Stimulated activated effector memory CD8-positive, alpha-beta T cell treated with anti-CD3 and anti-CD28 coated beads, Interleukin-12 subunit alpha, Interleukin-12 subunit beta, amount 100 ng/mL, for 72 hours (primary cell): ENCODE results near the gene FSTL1.

Experiments
- ATAC-seq: fragments of 150-1000 bp; cut with Tn5 transposase; 2 replicates; pipeline ENCODE4 v1.10.0; 2021
- DNase-seq, 2 donors: peaks; one replicate each; pipeline ENCODE4 v3.0.0; 2021 to 2022; ENCODE audit warnings: low spot score in 2 of 2
- H3K27ac Mint-ChIP-seq: one replicate; pipeline ENCODE4 v1.8.0; 2022; ENCODE audit warnings: mild to moderate bottlenecking, mixed read lengths
- H3K36me3 Mint-ChIP-seq: one replicate; pipeline ENCODE4 v1.8.0; 2022; ENCODE audit warnings: mild to moderate bottlenecking, mixed read lengths
- H3K4me1 Mint-ChIP-seq: one replicate; pipeline ENCODE4 v1.8.0; 2022; ENCODE audit warnings: mixed read lengths
- H3K4me3 Mint-ChIP-seq: one replicate; pipeline ENCODE4 v1.8.0; 2022; ENCODE audit warnings: mild to moderate bottlenecking, mixed read lengths
- H3K9me3 Mint-ChIP-seq: one replicate; pipeline ENCODE4 v1.8.0; 2022; ENCODE audit warnings: mixed read lengths

The FSTL1 gene

DNA sequence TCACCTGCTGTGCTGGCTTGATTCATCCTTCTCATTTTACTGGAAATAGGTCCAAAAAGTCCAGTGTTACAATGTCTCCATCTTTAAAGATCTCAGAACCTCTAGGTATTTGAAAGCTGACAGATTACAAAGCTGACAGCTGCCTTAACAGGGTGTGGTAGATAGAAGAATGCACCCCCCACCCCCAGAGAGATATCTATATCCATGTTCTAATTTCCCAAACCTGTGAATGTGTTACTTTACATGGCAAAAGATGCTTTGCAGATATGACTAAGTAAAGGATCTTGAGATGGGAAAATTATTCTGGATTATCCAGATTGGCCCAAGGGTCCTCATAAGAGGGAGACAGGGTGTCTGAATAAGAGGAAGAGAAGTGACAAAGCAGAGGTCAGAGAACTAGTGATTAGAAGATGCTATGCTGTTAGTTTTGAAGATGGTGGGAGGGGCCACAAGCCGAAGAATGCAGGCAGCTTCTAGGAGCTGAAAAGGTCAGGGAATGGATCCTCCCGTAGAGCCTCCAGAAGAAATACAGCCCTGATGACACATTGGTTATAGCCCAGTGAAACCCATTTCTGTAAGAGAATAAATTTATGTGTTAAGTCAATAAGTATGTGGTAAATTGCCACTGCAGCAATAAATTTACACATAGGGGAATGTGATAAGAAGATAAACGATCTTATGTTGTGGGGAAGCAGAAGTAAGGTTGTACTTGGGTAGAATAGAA lies 21.5 kb upstream of the FSTL1 start:
- ATAC-seq (no peak), DNase-seq (no peak)
- no peak overlapping the region for H3K4me3 Mint-ChIP-seq
- H3K4me1 Mint-ChIP-seq = no peaks in the 10 kb centered on the region
- H3K36me3 Mint-ChIP-seq = no peaks in the 10 kb centered on the region
- H3K9me3 Mint-ChIP-seq = no peaks in the 10 kb centered on the region
- no peak overlapping the region for H3K27ac Mint-ChIP-seq

DNA sequence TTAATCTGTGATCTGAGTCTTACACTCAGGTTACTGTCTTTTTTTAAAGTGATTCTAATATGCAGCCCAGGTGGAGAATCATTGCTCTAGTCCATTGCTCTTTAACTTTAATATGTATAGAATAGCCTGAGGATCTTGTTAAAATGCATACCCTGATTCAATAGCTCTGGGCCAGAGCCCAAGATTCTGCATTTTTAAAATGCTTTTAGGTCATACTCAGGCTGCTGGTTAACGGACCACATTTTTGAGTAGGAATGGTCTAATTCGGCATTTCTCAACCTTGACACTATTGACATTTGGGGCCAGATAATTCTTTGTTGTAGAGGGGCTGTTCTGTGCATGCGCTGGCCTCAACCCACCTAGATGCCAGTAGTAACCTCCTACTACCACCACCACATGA lies 20.9 kb upstream of the FSTL1 start:
- Mint-ChIP-seq H3K4me3 (no peak overlapping the region), H3K36me3 (no peaks in the 10 kb centered on the region), H3K27ac (no peak overlapping the region), H3K9me3 (no peaks in the 10 kb centered on the region), H3K4me1 (no peaks in the 10 kb centered on the region)
- no peak for ATAC-seq
- DNase-seq = no peak

DNA sequence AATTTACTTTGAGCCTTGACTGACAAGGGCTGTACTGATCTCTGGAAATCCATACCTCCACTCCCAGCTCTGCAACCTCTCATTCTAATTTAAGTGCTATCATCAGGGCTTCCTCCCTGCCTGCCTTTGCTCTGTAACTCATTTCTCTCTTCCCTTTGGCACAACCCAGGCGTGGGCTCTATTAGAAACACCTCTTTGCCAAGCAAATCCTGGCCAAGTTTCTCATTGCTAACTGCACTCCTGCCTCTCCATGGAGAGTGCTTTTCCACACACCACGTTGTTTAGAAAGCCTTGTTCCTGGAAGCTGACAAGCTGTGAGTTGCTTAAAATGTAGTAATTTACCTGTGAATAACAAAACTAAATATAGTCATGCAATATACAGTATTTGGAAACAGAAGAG lies 20.1 kb upstream of the FSTL1 start:
- Mint-ChIP-seq H3K9me3 (no peaks in the 10 kb centered on the region), H3K4me1 (no peaks in the 10 kb centered on the region), H3K4me3 (no peak overlapping the region)

DNA sequence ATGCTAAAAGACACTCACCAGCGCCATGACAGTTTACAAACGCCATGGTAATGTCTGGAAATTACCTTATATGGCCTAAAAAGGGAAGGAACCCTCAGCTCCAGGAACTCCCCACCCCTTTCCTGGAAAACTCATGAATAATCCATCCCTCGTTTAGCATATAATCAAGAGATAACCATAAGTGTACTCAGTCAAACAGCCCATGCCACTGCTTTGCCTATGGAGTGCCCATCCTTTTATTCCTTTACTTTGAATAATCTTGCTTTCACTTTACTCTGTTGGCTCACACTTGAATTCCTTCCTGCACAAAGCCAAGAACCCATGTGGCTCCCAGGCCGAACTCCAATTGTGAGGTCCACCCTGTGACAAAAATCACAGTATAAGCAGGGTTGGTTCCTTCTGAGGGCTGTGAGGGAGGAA lies 19.1 kb upstream of the FSTL1 start:
- no peaks in the 10 kb centered on the region for H3K36me3 Mint-ChIP-seq
- H3K27ac Mint-ChIP-seq = no peak overlapping the region
- ATAC-seq = no peak

More for the DNA sequence above, 20.1 kb upstream of the FSTL1 start:
- H3K27ac Mint-ChIP-seq = no peak overlapping the region
- DNase-seq = no peak
- H3K36me3 Mint-ChIP-seq = no peaks in the 10 kb centered on the region
- no peak for ATAC-seq

DNA sequence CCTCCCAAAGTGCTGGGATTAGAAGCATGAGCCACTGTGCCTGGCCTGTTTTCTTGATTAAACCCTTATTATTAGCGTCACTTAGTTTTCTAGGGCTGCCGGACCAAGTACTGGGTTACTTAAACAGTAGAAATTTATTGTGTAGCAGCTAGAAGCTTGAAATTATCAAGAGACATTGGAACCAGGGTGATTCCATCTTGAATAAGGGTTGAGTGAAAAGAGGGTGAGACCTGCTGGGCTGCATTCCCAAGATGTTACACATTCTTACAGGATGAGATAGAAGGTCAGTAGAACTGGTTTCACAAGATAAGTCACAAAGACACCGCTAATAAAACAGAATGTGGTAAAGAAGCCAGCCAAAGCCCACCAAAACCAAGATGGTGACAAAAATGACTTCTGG lies 18.6 kb upstream of the FSTL1 start:
- Mint-ChIP-seq H3K9me3 (no peaks in the 10 kb centered on the region), H3K36me3 (no peaks in the 10 kb centered on the region), H3K4me1 (no peaks in the 10 kb centered on the region), H3K4me3 (no peak overlapping the region), H3K27ac (no peak overlapping the region)
- DNase-seq (no peak), ATAC-seq (no peak)

More for the DNA sequence above, 19.1 kb upstream of the FSTL1 start:
- H3K9me3 Mint-ChIP-seq = no peaks in the 10 kb centered on the region
- no peak overlapping the region for H3K4me3 Mint-ChIP-seq
- H3K4me1 Mint-ChIP-seq = no peaks in the 10 kb centered on the region
- no peak for DNase-seq

DNA sequence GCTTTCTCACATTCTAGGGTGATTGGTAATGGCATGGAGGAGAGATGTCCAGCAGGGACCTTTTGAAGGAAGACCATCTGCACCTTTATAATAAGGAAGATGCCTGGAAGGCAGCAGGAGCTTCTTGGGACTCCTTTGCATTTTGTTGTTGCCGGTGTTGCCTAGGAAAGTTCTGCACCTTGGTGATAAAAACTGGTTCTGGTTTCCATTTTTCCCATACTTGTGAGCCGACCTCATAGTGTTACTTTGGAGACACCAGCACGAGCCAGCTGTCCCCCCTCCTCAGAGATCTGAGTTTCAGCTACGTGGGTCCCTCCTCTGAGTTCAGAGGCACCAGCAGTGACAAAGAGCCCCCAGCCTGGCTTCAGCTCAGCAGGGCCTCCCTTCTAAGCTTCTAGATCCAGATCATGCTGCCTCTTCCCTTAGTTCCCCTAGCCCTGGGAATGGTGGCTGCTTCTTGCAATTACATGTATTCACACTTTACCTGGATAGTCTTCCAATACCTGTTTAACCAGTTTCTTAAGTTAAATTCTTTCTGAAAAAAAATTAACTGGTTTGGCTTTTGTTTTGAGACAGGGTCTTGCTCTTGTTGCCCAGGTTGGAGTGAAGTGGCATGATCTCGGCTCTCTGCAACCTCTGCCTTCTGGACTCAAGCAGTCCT lies 18.0 kb upstream of the FSTL1 start:
- H3K4me3 Mint-ChIP-seq = no peak overlapping the region
- H3K9me3 Mint-ChIP-seq = no peaks in the 10 kb centered on the region
- DNase-seq (no peak), ATAC-seq (no peak)
- H3K36me3 Mint-ChIP-seq = no peaks in the 10 kb centered on the region
- no peak overlapping the region for H3K27ac Mint-ChIP-seq
- H3K4me1 Mint-ChIP-seq = no peaks in the 10 kb centered on the region

DNA sequence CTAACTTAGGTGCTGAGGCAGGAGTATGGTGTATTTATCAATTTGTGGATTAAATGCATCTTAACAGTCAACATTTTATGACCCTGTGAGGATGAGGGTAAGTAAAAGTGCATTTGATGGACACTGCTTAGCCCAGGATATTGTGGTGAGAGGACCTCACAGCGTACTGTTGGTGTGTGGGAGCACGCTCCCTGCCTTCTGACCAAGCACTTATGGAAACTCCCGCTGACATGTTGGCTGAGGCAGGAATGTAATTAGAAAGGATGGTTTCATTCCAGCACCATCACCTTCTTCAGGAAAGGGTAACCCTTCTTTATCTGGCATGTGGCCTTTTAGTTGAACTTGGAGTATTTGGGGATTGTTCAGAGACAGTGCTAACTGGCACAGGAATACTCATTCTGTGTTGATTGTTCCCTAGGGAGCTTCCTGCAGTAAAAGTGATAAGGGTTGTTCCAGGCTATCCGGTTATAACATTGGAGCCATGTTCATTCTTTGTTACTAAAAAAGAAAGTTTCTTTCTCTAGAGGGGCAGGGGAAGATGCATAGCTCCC lies 11.7 kb upstream of the FSTL1 start:
- ATAC-seq (no peak), DNase-seq (no peak)
- no peak overlapping the region for H3K27ac Mint-ChIP-seq
- no peaks in the 10 kb centered on the region for H3K36me3 Mint-ChIP-seq
- no peaks in the 10 kb centered on the region for H3K9me3 Mint-ChIP-seq
- no peak overlapping the region for H3K4me3 Mint-ChIP-seq
- H3K4me1 Mint-ChIP-seq = no peaks in the 10 kb centered on the region

DNA sequence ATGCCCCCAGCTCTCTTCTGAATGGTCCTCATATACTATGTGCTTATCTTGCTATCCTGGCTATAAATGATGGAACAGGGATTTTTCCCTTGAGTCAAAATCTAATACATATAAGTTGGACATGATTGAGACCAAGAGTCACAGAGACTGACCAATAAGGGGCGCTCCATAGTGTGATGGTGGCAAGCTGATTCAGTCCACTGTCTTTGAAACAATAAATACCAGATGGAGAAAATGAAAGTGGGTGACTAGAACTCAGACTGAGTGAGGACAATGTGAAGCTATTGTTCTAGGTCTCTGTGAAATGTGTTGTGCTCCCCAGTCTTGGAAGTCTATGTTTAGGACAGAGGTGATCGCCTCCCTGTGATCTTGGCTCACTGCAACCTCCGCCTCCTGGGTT lies 10.6 kb upstream of the FSTL1 start:
- DNase-seq (no peak), ATAC-seq (no peak)
- Mint-ChIP-seq H3K4me1 (no peaks in the 10 kb centered on the region), H3K9me3 (no peaks in the 10 kb centered on the region), H3K27ac (no peak overlapping the region), H3K4me3 (no peak overlapping the region), H3K36me3 (no peaks in the 10 kb centered on the region)

DNA sequence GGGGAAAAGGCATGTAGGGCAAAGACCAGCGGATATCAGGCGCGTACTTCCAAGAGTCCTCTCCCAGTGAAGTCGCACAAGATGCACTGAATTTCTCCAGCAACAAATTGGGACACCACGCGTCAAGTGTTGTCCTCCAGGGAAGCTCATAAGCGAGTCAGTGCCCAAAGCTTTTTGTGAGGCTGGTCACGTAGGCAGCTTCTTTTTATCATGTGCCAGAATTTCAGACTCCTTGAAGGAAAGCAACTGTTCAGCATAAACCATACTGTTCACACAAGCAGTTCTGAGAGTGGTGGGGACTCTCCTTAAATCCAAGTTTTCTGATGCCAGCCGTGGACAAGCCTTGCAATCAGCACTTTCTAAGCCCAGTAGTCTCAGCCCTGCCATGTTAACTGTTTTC lies 10.1 kb upstream of the FSTL1 start:
- Mint-ChIP-seq H3K27ac (no peak overlapping the region), H3K4me1 (no peaks in the 10 kb centered on the region), H3K36me3 (no peaks in the 10 kb centered on the region), H3K4me3 (no peak overlapping the region), H3K9me3 (no peaks in the 10 kb centered on the region)
- no peak for ATAC-seq
- DNase-seq = no peak

DNA sequence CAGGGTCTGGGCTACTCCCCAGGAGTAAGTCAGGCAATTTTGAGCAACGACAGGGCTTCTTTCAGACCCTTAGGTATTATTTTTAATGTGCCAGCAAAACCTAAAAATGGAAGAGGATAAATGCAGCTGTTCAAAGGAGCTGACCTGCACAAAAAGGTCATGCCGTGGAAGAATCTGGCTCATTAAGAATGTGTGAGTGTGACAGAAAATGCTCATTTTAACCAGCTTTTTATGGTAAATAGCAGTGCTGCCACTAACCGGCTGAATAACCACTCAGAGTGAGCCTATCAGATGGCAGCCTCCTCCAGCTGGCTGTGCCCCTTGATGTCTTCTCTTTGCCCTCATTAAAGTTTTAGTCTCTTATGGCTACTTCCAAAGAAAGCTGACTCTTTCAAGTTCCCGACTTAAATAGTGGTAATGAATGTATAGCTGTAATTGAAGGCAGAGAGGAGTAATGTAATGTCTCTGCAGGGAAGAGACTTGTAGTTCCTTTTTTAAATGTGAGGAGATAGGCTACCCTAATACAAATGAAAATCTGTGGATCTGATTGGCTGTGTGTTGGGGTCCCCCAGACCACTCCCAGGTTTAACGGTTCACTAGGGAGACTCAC lies 9.5 kb upstream of the FSTL1 start:
- Mint-ChIP-seq H3K4me3 (no peak overlapping the region), H3K4me1 (no peaks in the 10 kb centered on the region), H3K9me3 (no peaks in the 10 kb centered on the region), H3K27ac (no peak overlapping the region), H3K36me3 (no peaks in the 10 kb centered on the region)
- DNase-seq = no peak
- no peak for ATAC-seq

DNA sequence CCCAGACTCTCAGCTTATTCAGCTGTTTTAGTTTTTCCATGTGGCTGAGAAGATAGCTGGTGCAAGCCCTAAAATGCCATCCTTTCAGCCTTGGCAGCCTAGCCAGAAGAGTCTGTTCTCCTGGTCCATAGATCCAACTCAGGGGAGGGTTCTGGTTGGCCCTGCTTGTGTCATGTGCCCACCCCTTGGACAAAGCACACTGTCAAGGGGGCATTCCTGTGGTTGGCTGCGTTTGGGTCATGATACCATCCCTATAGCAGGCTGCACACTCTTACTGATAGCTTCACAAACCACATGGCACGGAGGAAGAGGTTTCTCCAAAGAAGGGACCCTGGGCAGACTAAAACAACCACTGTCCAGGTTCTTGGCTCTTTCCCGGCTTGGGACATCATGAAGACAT lies 8.4 kb upstream of the FSTL1 start:
- Mint-ChIP-seq H3K9me3 (no peaks in the 10 kb centered on the region), H3K36me3 (no peaks in the 10 kb centered on the region), H3K27ac (no peak overlapping the region), H3K4me3 (no peak overlapping the region), H3K4me1 (no peaks in the 10 kb centered on the region)
- DNase-seq (no peak), ATAC-seq (no peak)

DNA sequence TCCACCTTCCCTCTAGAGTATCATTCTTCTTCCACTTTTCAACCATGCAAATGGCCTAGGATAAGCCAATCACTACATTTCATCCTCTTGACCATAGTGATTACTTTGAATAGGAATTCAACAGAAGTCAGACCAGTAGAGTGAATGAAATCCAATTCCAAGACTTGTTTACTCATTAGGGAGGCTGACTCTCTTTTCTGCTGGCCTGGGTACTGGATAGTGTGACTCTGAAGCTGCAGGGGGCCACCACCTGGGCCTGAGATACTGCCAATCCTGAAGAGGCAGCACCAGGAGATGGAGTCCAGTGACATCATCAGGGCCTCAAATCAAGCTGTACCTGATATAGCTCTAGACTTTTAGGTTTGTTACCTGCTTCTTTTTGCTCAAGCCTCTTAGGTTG lies 7.0 kb upstream of the FSTL1 start:
- H3K4me3 Mint-ChIP-seq = no peak overlapping the region
- H3K4me1 Mint-ChIP-seq = no peaks in the 10 kb centered on the region
- H3K9me3 Mint-ChIP-seq = no peaks in the 10 kb centered on the region
- ATAC-seq (no peak), DNase-seq (no peak)
- no peaks in the 10 kb centered on the region for H3K36me3 Mint-ChIP-seq
- H3K27ac Mint-ChIP-seq = no peak overlapping the region

DNA sequence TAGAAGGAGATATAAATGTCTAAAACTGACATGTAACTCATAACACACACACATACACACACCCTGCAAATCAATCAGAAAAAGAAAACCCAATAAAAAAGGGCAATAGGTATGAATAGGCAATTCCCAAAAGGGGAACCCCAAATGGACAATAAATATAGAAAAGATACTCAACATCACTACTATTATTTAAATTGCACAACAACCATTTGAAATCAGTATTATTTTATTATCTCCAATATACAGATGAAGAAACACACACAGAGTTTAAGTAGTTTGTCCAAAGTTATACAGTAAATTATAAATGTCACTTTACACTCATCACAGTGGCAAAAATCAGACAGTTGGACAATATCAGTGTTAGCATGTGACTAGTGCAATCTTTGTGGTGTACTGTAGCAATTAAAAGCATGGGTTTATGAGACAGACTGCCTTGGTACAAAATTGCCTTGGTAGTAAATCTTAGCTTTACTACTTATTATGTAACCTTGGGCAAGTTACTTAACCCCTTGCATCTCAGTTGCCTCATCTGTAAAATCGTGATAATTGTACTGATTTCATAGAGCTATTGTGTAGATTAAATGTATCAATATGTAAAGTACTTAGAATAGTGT lies 3.4 kb upstream of the FSTL1 start:
- Mint-ChIP-seq H3K27ac (no peak overlapping the region), H3K36me3 (no peaks in the 10 kb centered on the region), H3K4me3 (no peak overlapping the region), H3K9me3 (no peaks in the 10 kb centered on the region), H3K4me1 (peaks cover 7% of the 10 kb centered on the region)
- DNase-seq (no peak), ATAC-seq (no peak)

DNA sequence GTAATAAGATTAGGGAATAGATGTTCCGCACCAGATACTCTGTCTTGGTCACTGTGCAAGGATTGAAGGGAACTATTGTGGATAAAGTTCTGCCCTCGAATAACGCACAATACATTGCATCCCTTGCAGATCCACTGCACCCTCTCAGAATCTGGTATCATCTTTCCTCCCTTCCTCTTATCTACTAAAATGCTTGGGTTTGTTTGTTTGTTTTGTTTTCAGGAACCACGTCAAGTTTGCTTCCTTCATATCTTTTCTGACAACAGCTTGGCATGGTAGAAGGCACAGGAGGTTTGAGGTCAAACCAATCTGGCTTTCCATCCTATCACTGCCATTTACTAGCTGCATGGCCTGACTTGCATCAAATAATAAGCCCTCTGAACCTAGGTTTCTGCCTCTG lies 2.0 kb upstream of the FSTL1 start:
- H3K9me3 Mint-ChIP-seq = no peaks in the 10 kb centered on the region
- no peak overlapping the region for H3K27ac Mint-ChIP-seq
- DNase-seq = no peak
- H3K36me3 Mint-ChIP-seq = no peaks in the 10 kb centered on the region
- H3K4me3 Mint-ChIP-seq = no peak overlapping the region
- no peak for ATAC-seq
- peaks cover 7% of the 10 kb centered on the region for H3K4me1 Mint-ChIP-seq

DNA sequence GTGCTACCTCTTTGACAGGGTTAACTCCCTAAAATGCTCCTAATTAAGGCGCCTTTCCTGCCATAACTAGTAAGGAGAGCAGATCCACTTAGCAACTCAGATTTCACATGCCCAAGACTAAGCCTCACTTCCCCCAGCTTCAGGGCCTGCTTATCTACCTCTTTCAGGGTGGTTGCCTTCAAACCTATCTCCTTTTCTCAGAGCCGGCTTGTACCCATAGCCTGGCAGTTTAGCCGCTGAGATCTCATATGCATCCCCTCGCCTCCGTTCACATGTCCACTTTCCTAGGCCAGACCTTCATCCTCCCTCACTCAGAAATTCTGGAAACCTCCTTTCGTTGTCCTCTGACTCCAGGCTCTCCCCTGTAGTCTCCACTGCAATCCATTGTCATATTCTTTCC lies 1.0 kb upstream of the FSTL1 start:
- peak overlapping the region; percentile 42 for H3K4me3 Mint-ChIP-seq
- H3K9me3 Mint-ChIP-seq = no peaks in the 10 kb centered on the region
- ATAC-seq = no peak
- no peak overlapping the region for H3K27ac Mint-ChIP-seq
- no peak for DNase-seq
- peaks cover 7% of the 10 kb centered on the region for H3K4me1 Mint-ChIP-seq
- H3K36me3 Mint-ChIP-seq = no peaks in the 10 kb centered on the region
